PC-9 (cell line): ENCODE data around the gene ZNF155. TPM values are rescaled to one million over a fixed set of nuclear protein-coding genes. Genes with fewer than 3 reads are reported as not detected.

Source experiments
- BruUV-seq: library from RNA; stranded (reverse); fragments of 400-500 nt; replicated peaks from 2 replicates; lab custom pipeline; 2021; lab: Mats Ljungman, UMichigan
- CTCF ChIA-PET: fragments of 300-600 bp; sonication (Branson Sonifier 250); formaldehyde crosslinking; loops from one replicate; lab custom pipeline; 2022; ENCODE audit warnings: antibody characterized with exemption; lab: Charles Lee
- POLR2A ChIA-PET: fragments of 300-600 bp; sonication (Branson Sonifier 250); formaldehyde crosslinking; loops from one replicate; lab custom pipeline; 2022; ENCODE audit warnings: antibody characterized with exemption; ENCODE audit not compliant: unreplicated experiment; lab: Charles Lee
- DNase-seq, 2 experiments: peaks; one replicate each; pipeline versions ENCODE4 v3.0.0 to v3.0.0-alpha.2; 2015 to 2022; ENCODE audit warnings: mixed read lengths in 1 of 2
- H2AFZ ChIP-seq: fragments of 200-600 bp; sonication (generic); 2 replicates; pipeline ENCODE4 v1.8.1; 2017; ENCODE audit warnings: antibody characterized with exemption
- H3F3A ChIP-seq: fragments of 200-600 bp; sonication (generic); 2 replicates; pipeline ENCODE4 v1.8.1; 2017; ENCODE audit warnings: antibody characterized with exemption, mild to moderate bottlenecking, low read depth; ENCODE audit not compliant: insufficient read depth
- H3K27ac ChIP-seq: fragments of 200-600 bp; sonication (generic); 2 replicates; pipeline ENCODE4 v1.6.1; 2016; ENCODE audit warnings: mixed run types
- H3K27me3 ChIP-seq: fragments of 200-600 bp; sonication (generic); 2 replicates; pipeline ENCODE4 v1.6.1; 2016; ENCODE audit warnings: low read depth, mixed run types; ENCODE audit not compliant: insufficient read depth
- H3K36me3 ChIP-seq: fragments of 200-600 bp; sonication (generic); 2 replicates; pipeline ENCODE4 v1.6.1; 2016; ENCODE audit warnings: low read depth, mixed run types
- H3K4me1 ChIP-seq: fragments of 200-600 bp; sonication (generic); replicated peaks from 2 replicates; pipeline ENCODE4 v1.6.1; 2016; ENCODE audit warnings: mixed run types; ENCODE audit not compliant: insufficient read depth
- H3K4me2 ChIP-seq: fragments of 200-600 bp; sonication (generic); 2 replicates; pipeline ENCODE4 v1.6.1; 2017; ENCODE audit warnings: mixed run types
- H3K4me3 ChIP-seq: fragments of 200-600 bp; sonication (generic); 2 replicates; pipeline ENCODE4 v1.6.1; 2016; ENCODE audit warnings: mixed run types
- H3K79me2 ChIP-seq: fragments of 200-600 bp; sonication (generic); 2 replicates; pipeline ENCODE4 v1.6.1; 2017; ENCODE audit warnings: low read depth, mixed run types
- H3K9me2 ChIP-seq: fragments of 200-600 bp; sonication (generic); 2 replicates; pipeline ENCODE4 v1.8.1; 2017; ENCODE audit warnings: mild to moderate bottlenecking; ENCODE audit not compliant: insufficient read depth
- H3K9me3 ChIP-seq: fragments of 200-600 bp; sonication (generic); 2 replicates; pipeline ENCODE4 v1.8.1; 2016; ENCODE audit warnings: low read depth; ENCODE audit not compliant: insufficient read depth
- H4K20me1 ChIP-seq: fragments of 200-600 bp; sonication (generic); 2 replicates; pipeline ENCODE4 v1.8.1; 2017; ENCODE audit not compliant: insufficient read depth
- CTCF ChIP-seq: fragments of 200-600 bp; sonication (generic); conservative IDR thresholded peaks from 2 replicates; pipeline ENCODE4 v1.6.1; 2017; ENCODE audit warnings: mixed run types, antibody characterized with exemption, mild to moderate bottlenecking, moderate library complexity
- EZH2 ChIP-seq: fragments of 200-600 bp; sonication (generic); IDR thresholded peaks from 2 replicates; pipeline ENCODE4 v1.8.0; 2017; ENCODE audit warnings: antibody characterized with exemption, low read depth
- intact Hi-C: fragments of 100-400 bp; cut with micrococcal nuclease; formaldehyde crosslinking; loops from one replicate; pipeline ENCODE4 v1.10.0; 2022; ENCODE audit not compliant: unreplicated experiment
- total RNA-seq: library from RNA; stranded (reverse); gene quantifications from 2 replicates; pipeline ENCODE4 v1.2.3, GENCODE V29; 2021

Gene ZNF155
- total RNA-seq, 1 experiment from 2014 or later, result 5.0 TPM

GRCh38 chr19:43956827-43957226, 27.2 kb upstream of the ZNF155 start:
- no peak overlapping the region for H2AFZ ChIP-seq
- intact Hi-C loops, result no loop called here
- H3K4me1 ChIP-seq, result no peaks in the 10 kb centered on the region
- no peak overlapping the region for H3K4me3 ChIP-seq
- no peak for DNase-seq
- POLR2A ChIA-PET, result no interaction called here
- no peaks in the 10 kb centered on the region for H3K79me2 ChIP-seq
- H3K4me2 ChIP-seq, result no peak overlapping the region
- H3K27me3 ChIP-seq, result no peaks in the 10 kb centered on the region
- no peak for TF ChIP-seq EZH2
- no peak for TF ChIP-seq CTCF
- CTCF ChIA-PET, result no interaction called here
- H3K36me3 ChIP-seq, result no peaks in the 10 kb centered on the region
- no peaks in the 10 kb centered on the region for H3K9me2 ChIP-seq
- no TSS peak for BruUV-seq
- no peaks in the 10 kb centered on the region for H3F3A ChIP-seq
- peaks cover 17% of the 10 kb centered on the region for H3K9me3 ChIP-seq
- no peak overlapping the region for H3K27ac ChIP-seq
- H4K20me1 ChIP-seq, result no peaks in the 10 kb centered on the region

DNA sequence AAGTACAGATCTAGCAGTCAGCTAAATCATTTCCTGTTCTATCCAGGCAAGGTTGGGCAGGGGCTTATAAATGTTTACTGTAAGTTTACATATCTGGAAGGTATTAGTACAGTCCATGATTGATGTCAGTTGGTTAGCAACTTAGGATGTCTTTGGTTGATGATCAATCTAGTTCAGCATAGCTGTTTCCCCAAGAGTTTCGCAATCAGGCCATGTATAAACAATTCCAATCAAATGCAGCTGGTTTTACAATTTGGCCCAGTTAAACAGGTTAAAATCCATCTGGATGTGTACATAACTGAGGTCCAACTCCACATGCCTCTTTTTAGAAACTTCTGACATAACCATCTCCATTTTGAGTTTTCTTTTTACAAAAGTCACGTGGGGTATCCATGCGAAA, 26.1 kb upstream of the ZNF155 start:
- no peaks in the 10 kb centered on the region for H3K4me1 ChIP-seq
- intact Hi-C loops, result no loop called here
- DNase-seq, result no peak
- no peaks in the 10 kb centered on the region for H3F3A ChIP-seq
- no peaks in the 10 kb centered on the region for H3K9me2 ChIP-seq
- no TSS peak for BruUV-seq
- H2AFZ ChIP-seq, result no peak overlapping the region
- H3K27me3 ChIP-seq, result no peaks in the 10 kb centered on the region
- H3K36me3 ChIP-seq, result no peaks in the 10 kb centered on the region
- no peaks in the 10 kb centered on the region for H3K79me2 ChIP-seq
- no peak overlapping the region for H3K4me2 ChIP-seq
- H3K9me3 ChIP-seq, result peaks cover 11% of the 10 kb centered on the region
- H3K27ac ChIP-seq, result no peak overlapping the region
- no peak overlapping the region for H3K4me3 ChIP-seq
- ChIA-PET POLR2A (no interaction called here), CTCF (no interaction called here)
- TF ChIP-seq CTCF, result no peak
- H4K20me1 ChIP-seq, result no peaks in the 10 kb centered on the region

- intact Hi-C loops, result no loop called here
- CTCF ChIA-PET, result no interaction called here
Measured at GRCh38 chr19:43960411-43960810, 23.6 kb upstream of the ZNF155 start.

More at GRCh38 chr19:43960411-43960810, 23.6 kb upstream of the ZNF155 start:
- Histone ChIP-seq H3K4me2 (no peak overlapping the region), H3K79me2 (no peaks in the 10 kb centered on the region), H3K4me1 (no peaks in the 10 kb centered on the region), H3K36me3 (0 out of 2 replicates have a peak, but pooled peaks cover 2% of the 10 kb centered on the region), H3F3A (no peaks in the 10 kb centered on the region), H3K27ac (no peak overlapping the region), H3K27me3 (no peaks in the 10 kb centered on the region), H3K4me3 (no peak overlapping the region), H4K20me1 (no peaks in the 10 kb centered on the region), H2AFZ (no peak overlapping the region), H3K9me2 (no peaks in the 10 kb centered on the region), H3K9me3 (peaks cover 23% of the 10 kb centered on the region)
- POLR2A ChIA-PET, result no interaction called here
- no peak for DNase-seq
- BruUV-seq, result no TSS peak
- no peak for TF ChIP-seq CTCF
- TF ChIP-seq EZH2, result no peak
